Coronary artery (tissue), 2 donors: ENCODE data around the gene CEP112.

Source experiments
- DNase-seq: peaks from one replicate; pipeline ENCODE4 v3.0.0-alpha.2; 2017; ENCODE audit warnings: low spot score
- H3K27ac ChIP-seq, 2 donors: fragments of 200-600 bp; sonication (generic); one replicate each; pipeline ENCODE4 v1.5.1; 2016 to 2019
- H3K4me3 ChIP-seq: fragments of 200-600 bp; sonication (generic); 2 replicates; pipeline ENCODE4 v1.5.1; 2016; ENCODE audit warnings: mild to moderate bottlenecking, moderate library complexity
- CTCF ChIP-seq: fragments of 200-600 bp; sonication (generic); IDR thresholded peaks from one replicate; pipeline ENCODE4 v1.5.1; 2019; ENCODE audit warnings: antibody characterized with exemption

The CEP112 gene

GRCh38 chr17:65988451-65988850, 203.5 kb downstream of the CEP112 start:
- H3K27ac ChIP-seq = no peak overlapping the region
- H3K4me3 ChIP-seq = no peak overlapping the region
- TF ChIP-seq CTCF = no peak
- no peak for DNase-seq

DNA sequence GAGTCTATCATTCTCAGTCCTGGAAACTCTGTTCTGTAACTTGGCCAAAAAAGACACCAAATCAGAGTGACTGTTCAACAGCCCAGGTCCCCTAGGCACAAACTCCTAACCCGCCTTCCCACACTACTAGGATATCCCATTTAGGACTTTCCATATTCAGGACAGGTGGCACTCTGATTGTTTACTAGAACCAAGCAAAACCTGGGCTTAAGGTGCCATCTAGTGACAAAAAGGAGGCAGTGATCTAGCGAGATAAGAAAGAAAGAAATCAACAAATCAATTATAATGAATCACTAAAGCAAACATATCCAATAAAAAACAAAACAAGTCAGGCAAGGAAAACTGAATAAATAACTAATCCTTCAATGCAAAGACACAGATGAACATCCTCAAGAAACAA, 203.9 kb downstream of the CEP112 start:
- DNase-seq = no peak
- Histone ChIP-seq H3K27ac (no peak overlapping the region), H3K4me3 (no peak overlapping the region)
- TF ChIP-seq CTCF = no peak

GRCh38 chr17:65985571-65985970, 206.4 kb downstream of the CEP112 start:
- TF ChIP-seq CTCF = no peak
- DNase-seq = no peak
- no peak overlapping the region for H3K4me3 ChIP-seq
- no peak overlapping the region for H3K27ac ChIP-seq

- H3K4me3 ChIP-seq = no peak overlapping the region
- TF ChIP-seq CTCF = no peak
- no peak for DNase-seq
- H3K27ac ChIP-seq = no peak overlapping the region
These were observed 207.6 kb downstream of the CEP112 start for GRCh38 chr17:65984299-65984698.

GRCh38 chr17:65978871-65979270, 213.1 kb downstream of the CEP112 start:
- no peak for DNase-seq
- TF ChIP-seq CTCF = no peak

GRCh38 chr17:65977041-65977440, 214.9 kb downstream of the CEP112 start:
- Histone ChIP-seq H3K27ac (no peak overlapping the region), H3K4me3 (no peak overlapping the region)
- DNase-seq = no peak
- no peak for TF ChIP-seq CTCF

More at GRCh38 chr17:65978871-65979270, 213.1 kb downstream of the CEP112 start:
- Histone ChIP-seq H3K27ac (no peak overlapping the region), H3K4me3 (no peak overlapping the region)

DNA sequence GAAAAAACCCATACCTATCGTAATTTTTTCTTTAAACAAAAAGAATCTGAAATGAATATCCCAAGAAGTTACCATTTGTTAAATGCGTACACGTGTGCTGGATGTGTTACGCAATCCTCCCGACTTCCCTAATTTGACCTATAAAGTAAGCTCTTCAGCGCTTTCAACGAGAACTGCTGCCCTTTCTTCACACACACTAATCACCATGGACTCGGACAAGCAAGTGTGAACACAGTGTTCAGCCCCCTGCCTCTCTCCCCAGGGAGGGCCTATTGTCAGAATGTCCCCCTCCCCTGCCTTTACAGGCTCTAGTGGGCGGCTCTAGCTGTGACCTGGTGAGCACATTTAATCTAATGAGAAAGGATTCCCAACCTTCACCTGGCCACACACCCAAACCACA, 216.1 kb downstream of the CEP112 start:
- no peak overlapping the region for H3K4me3 ChIP-seq
- no peak overlapping the region for H3K27ac ChIP-seq
- DNase-seq = no peak
- TF ChIP-seq CTCF = no peak
